Heart left ventricle (tissue), 16 donors: ENCODE measurements around the gene TMEFF1. TPM values are rescaled to one million over a fixed set of nuclear protein-coding genes. Genes with fewer than 3 reads are reported as not detected.
"Not testable (repeated sequence)": the region's sequence is repeated elsewhere in the genome, so short reads cannot be mapped to it uniquely, and the experiment has no call there.

Experiments
- ATAC-seq, 4 donors: fragments of 200-7000 bp; cut with Tn5 transposase; one replicate each; pipeline ENCODE4 v1.9.1; 2020 to 2022; ENCODE audit warnings: moderate library complexity in 4 of 4, mild to moderate bottlenecking in 3 of 4, moderate number of reproducible peaks in 1 of 4
- DNase-seq, 5 donors: peaks; one replicate each; pipeline ENCODE4 v3.0.0-alpha.2; 2020
- H3K27ac ChIP-seq, 12 donors: fragments of 200-600 bp; sonication (generic) in 4 of 12; one replicate each; pipeline versions ENCODE4 v1.5.0 to v1.8.0; 2016 to 2022; ENCODE audit warnings: mild to moderate bottlenecking in 2 of 12
- H3K27me3 ChIP-seq, 9 donors: fragments of 200-600 bp; sonication (generic) in 2 of 9; one replicate each; pipeline versions ENCODE4 v1.5.1 to v1.8.0; 2016 to 2022; ENCODE audit warnings: mild to moderate bottlenecking in 3 of 9
- H3K36me3 ChIP-seq, 9 donors: fragments of 200-600 bp; sonication (generic) in 2 of 9; one replicate each; pipeline versions ENCODE4 v1.5.0 to v1.8.0; 2018 to 2022; ENCODE audit warnings: mild to moderate bottlenecking in 2 of 9
- H3K4me1 ChIP-seq, 12 donors: fragments of 200-600 bp; sonication (generic) in 4 of 12; one replicate each; pipeline versions ENCODE4 v1.5.0 to v1.8.0; 2016 to 2022; ENCODE audit warnings: mild to moderate bottlenecking in 3 of 12
- H3K4me3 ChIP-seq, 12 donors: fragments of 200-600 bp; sonication (generic) in 4 of 12; one replicate each; pipeline versions ENCODE4 v1.5.0 to v1.8.0; 2017 to 2022; ENCODE audit warnings: mild to moderate bottlenecking in 9 of 12, moderate library complexity in 4 of 12
- H3K9me3 ChIP-seq, 12 donors: fragments of 200-600 bp; sonication (generic) in 4 of 12; one replicate each; pipeline versions ENCODE4 v1.5.0 to v1.8.0; 2016 to 2022; ENCODE audit warnings: mild to moderate bottlenecking in 1 of 12
- POLR2A ChIP-seq, 2 donors: fragments of 450-650 bp; IDR thresholded peaks; one replicate each; pipeline ENCODE4 v1.6.1; 2017; ENCODE audit warnings: antibody characterized with exemption in 2 of 2, mild to moderate bottlenecking in 2 of 2, moderate library complexity in 2 of 2
- WGBS, 4 donors: extraction: QIAGEN DNeasy Blood & Tissue Kit in 2 of 4; methylation state at CpG; one replicate each; pipeline versions ENCODE4 v1.1.5 to v1.1.7; 2013 to 2018; 5-methylcytosine and 5-hydroxymethylcytosine counted together
- intact Hi-C, 10 donors: fragments of 100-400 bp; cut with DNase I; formaldehyde crosslinking; loops; one replicate each; pipeline versions ENCODE4 v1.11.1 to v1.14.2; 2022
- polyA plus RNA-seq, 2 donors: library from polyadenylated mRNA; stranded (reverse); fragments of 200-250 nt; gene quantifications; one replicate each; pipeline ENCODE4 v1.2.3, GENCODE V29; 2013
- total RNA-seq, 9 donors: library from RNA; depleted of rRNA in 2 of 9; stranded (reverse); fragments of >200 nt in 2 of 9; fragmentation: NEBNext Ultra II Directional in 3 of 9; extraction: Animal tissue kit (Norgen Biotek cat#: 25700) in 3 of 9; gene quantifications; one replicate each; pipeline versions ENCODE4 v1.1.0 to v1.2.4, GENCODE V29; 2016 to 2023
- TF ChIP-seq, protein P1 (sequence below), 12 donors: fragments of 200-600 bp; sonication (generic) in 4 of 12; IDR thresholded peaks; one replicate each; pipeline versions ENCODE4 v1.5.0 to v1.8.0; 2018 to 2022; ENCODE audit warnings: antibody characterized with exemption in 12 of 12, mild to moderate bottlenecking in 5 of 12
- donor health status: ischemic (EF 13 %, LVEDD 7.1; RV severe dilation, severe dysfunction).
- donor health status: healthy with polysubstance abuse.
- donor health status: DM: no; HTN: yes; CAD: no.
- donor health status: DM: no; HTN: no; CAD: no.
- donor health status: ischemic (EF 25% LVEDD 6.9; RV normal size, moderate dysfunction).
- donor health status: ischemic (EF 25% LVEDD 5.7; RV mildly dilated, moderate dysfunction).
- donor health status: healthy.
- donor health status: DM: yes; HTN: yes; CAD: no.
- donor health status: ischemic (EF 35%, LVEDD 5.7; RV mildly dilated, moderate dysfunction).
- donor health status: nonischemic (EF 11% LVEDD 7.7; RV severe dilation, severe dysfunction).
- donor health status: DM: yes; HTN: yes; CAD: no.
- donor health status: PGD.
- donor health status: ischemic (EF 29% LVEDD 5.4; RV normal size, mild dysfunction).
- donor health status: nonischemic (EF 23%, LVEDD 6.1; RV moderate dilation, normal function).

TMEFF1 gene
- total and polyA plus RNA-seq, 11 donors: 0.03 to 1.1 (median 0.19) TPM; not detected in 4

DNA sequence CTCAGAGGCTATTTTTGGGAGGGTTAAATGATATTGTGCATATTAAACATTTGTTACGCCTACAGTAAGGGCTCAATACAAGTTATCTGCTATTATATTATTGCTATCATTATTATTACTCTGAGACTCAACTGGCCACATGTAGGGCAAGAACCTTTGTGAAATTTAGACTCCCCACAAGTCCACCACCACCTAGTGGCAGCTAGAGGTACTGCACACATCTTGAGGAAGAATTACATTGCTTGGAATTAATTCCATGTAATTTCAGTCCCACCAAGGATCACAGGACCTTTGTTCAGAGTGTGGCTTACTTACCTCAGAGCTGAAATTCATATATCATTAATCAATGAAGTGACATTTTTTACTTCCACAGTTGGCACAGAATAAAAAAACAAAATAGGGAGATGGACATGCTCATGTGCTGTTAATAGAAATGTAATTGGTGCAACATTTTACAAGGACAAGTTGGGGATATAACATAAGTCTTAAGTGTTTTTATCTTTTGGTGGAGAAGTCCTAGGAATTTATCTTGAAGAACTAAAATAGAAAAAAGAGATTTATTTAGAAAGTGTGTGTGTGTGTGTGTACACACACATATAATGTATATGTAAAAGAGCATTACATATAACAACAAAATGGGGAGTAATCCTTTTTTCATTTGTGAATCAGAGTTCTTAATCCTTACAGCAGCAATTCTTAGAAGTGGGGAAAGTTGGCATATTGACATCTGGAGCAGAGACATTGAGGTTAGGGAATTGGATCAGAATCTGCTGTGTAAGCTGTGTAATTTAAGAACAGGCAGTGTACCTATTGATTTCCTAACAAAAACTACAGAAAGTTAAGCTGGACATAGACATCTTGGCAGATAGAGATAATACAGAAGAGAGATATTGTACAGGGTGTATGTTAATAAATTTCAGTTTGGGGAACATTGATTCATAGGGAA is 34.8 kb upstream of the TMEFF1 start:
- no peak for TF ChIP-seq POLR2A (IDR thresholded peaks at IDR 0.05)
- TF ChIP-seq, protein P1, sequence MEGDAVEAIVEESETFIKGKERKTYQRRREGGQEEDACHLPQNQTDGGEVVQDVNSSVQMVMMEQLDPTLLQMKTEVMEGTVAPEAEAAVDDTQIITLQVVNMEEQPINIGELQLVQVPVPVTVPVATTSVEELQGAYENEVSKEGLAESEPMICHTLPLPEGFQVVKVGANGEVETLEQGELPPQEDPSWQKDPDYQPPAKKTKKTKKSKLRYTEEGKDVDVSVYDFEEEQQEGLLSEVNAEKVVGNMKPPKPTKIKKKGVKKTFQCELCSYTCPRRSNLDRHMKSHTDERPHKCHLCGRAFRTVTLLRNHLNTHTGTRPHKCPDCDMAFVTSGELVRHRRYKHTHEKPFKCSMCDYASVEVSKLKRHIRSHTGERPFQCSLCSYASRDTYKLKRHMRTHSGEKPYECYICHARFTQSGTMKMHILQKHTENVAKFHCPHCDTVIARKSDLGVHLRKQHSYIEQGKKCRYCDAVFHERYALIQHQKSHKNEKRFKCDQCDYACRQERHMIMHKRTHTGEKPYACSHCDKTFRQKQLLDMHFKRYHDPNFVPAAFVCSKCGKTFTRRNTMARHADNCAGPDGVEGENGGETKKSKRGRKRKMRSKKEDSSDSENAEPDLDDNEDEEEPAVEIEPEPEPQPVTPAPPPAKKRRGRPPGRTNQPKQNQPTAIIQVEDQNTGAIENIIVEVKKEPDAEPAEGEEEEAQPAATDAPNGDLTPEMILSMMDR (IDR thresholded peaks at IDR 0.05): peak; percentile 89 to 100 (median 94)
- no peak overlapping the region for H3K27ac ChIP-seq
- ATAC-seq (peak in 3 of 4 donors; percentile 41 to 59 (median 56)), DNase-seq (peak in 4 of 5 donors; percentile 50 to 72 (median 58))
- WGBS, 4 donors: 86 to 95% (median 91%) methylated on average over 1 of the region's 1 CpG
- H3K9me3 ChIP-seq: peaks cover 0 to 4% (median 0%) of the 10 kb centered on the region in 12 donors
- peaks cover 0 to 13% (median 0%) of the 10 kb centered on the region in 9 donors for H3K36me3 ChIP-seq
- no peaks in the 10 kb centered on the region for H3K27me3 ChIP-seq
- intact Hi-C loops: loop anchor here in 2 of 10 donors (5.0 kb wide), 3 partner anchors 154 to 411 kb away; no protein-coding TSS in a partner anchor
- H3K4me1 ChIP-seq: no peaks in the 10 kb centered on the region
- no peak overlapping the region for H3K4me3 ChIP-seq

DNA sequence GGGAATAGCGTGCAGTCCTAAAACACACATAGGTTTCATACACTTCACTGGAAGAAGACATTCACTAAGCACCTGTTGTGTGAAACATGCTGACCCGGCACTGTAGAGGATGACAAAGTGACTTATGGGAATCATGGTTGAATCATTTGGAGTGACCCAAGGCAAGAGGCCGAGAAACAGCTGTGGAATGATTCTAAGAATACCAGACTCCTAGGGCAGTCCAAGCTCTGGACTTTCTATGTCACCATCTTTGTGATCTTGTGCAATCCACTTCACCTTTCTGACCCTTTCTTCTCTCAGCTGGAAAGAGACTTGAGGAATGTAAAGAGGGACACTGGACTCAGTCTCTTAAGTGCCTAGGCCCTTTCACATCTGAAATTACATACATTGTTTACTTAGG is 32.9 kb upstream of the TMEFF1 start:
- ATAC-seq: peak in 1 of 4 donors; percentile 48
- no peaks in the 10 kb centered on the region for H3K27me3 ChIP-seq

DNA sequence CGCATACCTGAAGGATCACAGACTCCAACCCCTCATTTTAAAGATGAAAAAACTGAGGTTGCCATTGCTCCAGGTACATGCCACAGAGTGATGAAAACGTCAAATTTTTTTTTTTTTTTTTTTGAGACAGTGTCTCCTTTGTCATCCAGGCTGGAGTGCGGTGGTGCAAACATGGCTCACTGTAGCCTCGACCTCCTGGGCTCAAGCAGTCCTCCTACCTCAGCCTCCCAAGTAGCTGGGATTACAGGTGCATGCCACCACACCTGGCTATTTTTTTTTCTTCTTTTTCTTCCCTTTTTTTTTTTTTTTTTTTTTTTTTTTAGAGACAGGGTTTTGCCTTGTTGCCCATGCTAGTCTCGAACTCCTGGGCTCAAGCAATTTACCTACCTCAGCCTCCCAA is 32.5 kb upstream of the TMEFF1 start:
- not testable (repeated sequence) for H3K27me3 ChIP-seq, H3K27ac ChIP-seq, H3K9me3 ChIP-seq, DNase-seq, H3K4me3 ChIP-seq, ATAC-seq
- WGBS, 4 donors: 94% methylated on average over 5 of the region's 5 CpGs
- intact Hi-C loops: loop anchor here in 3 of 10 donors (5.0 to 10.0 kb wide), 2 partner anchors 154 to 157 kb away; no protein-coding TSS in a partner anchor
- H3K36me3 ChIP-seq: peaks cover 0 to 23% (median 10%) of the 10 kb centered on the region in 9 donors
- peaks cover 0 to 10% (median 0%) of the 10 kb centered on the region in 12 donors for H3K4me1 ChIP-seq

More for the DNA sequence above, 32.9 kb upstream of the TMEFF1 start:
- peaks cover 0 to 4% (median 0%) of the 10 kb centered on the region in 12 donors for H3K9me3 ChIP-seq
- 83 to 87% (median 85%) methylated on average over 3 of the region's 3 CpGs for WGBS, 4 donors
- H3K4me3 ChIP-seq: no peak overlapping the region
- intact Hi-C loops: loop anchor here in 3 of 10 donors (5.0 to 10.0 kb wide), 2 partner anchors 155 to 157 kb away; no protein-coding TSS in a partner anchor
- H3K27ac ChIP-seq: no peak overlapping the region
- TF ChIP-seq, protein P1 (IDR thresholded peaks at IDR 0.05): no peak
- TF ChIP-seq POLR2A (IDR thresholded peaks at IDR 0.05): no peak
- H3K4me1 ChIP-seq: peaks cover 0 to 10% (median 0%) of the 10 kb centered on the region in 12 donors
- H3K36me3 ChIP-seq: peaks cover 0 to 23% (median 10%) of the 10 kb centered on the region in 9 donors
- no peak for DNase-seq

DNA sequence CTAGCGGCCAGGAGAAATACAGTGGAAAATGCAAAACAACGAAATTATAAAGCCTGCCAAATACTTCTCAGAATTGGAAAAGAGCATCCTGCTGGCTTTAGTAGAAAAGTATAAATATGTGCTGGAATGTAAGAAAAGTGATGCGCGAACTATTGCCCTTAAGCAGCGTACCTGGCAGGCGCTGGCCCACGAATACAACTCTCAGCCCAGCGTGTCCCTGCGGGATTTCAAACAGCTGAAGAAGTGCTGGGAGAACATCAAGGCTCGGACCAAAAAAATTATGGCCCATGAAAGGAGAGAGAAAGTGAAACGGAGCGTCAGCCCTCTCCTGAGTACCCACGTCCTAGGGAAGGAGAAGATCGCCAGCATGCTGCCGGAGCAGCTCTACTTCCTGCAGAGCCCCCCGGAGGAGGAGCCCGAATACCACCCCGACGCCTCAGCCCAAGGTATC is 31.0 kb upstream of the TMEFF1 start:
- WGBS, 4 donors: 79 to 90% (median 87%) methylated on average over 19 of the region's 19 CpGs
- Histone ChIP-seq H3K27me3 (no peaks in the 10 kb centered on the region), H3K36me3 (peaks cover 0 to 23% (median 10%) of the 10 kb centered on the region in 9 donors), H3K4me1 (peaks cover 0 to 16% (median 0%) of the 10 kb centered on the region in 12 donors), H3K9me3 (no peaks in the 10 kb centered on the region), H3K27ac (no peak overlapping the region), H3K4me3 (no peak overlapping the region)
- TF ChIP-seq POLR2A (IDR thresholded peaks at IDR 0.05): no peak
- TF ChIP-seq, protein P1 (IDR thresholded peaks at IDR 0.05): no peak
- DNase-seq (no peak), ATAC-seq (no peak)
- intact Hi-C loops: loop anchor here in 3 of 10 donors (5.0 to 10.0 kb wide), 2 partner anchors 153 to 155 kb away; no protein-coding TSS in a partner anchor
